Posterior cingulate gyrus (tissue), 11 donors: ENCODE measurements around the gene VMP1.
"Not testable (repeated sequence)": the region's sequence is repeated elsewhere in the genome, so short reads cannot be mapped to it uniquely, and the experiment has no call there.

Source experiments
- DNase-seq, 10 donors: peaks; one replicate each; pipeline versions ENCODE4 v3.0.0 to v3.0.0-alpha.2; 2020 to 2021; ENCODE audit warnings: mixed read lengths in 3 of 10
- intact Hi-C: fragments of 100-400 bp; cut with DNase I; formaldehyde crosslinking; loops from one replicate; pipeline ENCODE4 v1.15.1; 2023

Gene VMP1

DNA sequence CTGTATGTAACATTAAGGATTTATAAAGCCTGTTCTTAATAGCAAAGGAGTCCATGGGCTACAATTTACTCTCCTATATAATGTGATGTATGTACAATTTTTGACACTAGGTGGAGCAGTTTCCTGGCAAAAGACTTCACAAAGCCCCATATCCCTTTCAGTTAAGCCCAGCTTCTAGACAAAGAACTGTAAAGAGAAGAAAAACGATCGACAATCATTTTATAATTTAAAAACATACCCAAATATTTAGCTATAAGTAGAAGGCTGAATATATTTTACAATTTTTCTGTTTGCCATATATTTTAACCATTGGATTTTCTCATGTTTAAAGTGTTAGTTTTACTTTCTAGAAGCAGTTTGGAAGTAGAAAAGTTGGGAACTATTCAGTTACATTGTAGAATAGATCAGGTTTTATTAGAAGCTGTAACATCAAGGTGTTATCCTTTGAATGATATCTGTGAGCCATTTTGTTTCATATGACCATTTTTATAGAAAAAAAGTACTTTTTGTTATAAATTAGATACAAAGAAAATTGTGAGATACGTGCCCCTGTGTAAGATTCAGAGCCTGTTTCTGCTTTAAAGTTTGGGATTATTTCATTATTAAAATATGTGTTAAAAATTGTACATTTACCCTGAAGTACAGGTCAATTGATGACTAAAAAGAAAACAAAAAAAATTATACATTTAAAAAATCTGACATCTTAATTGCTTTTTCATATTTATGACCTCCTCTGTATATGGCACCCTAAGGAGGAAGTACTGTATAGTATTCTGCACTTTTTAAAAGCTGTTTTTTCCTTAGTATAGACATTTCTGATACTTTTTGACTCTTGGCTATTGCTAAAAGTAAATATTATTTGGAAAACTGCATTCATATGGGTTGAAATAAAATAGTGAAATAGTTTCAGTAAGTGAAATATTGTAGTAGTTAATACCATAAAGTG is 46.3 kb downstream of the VMP1 start:
- intact Hi-C loops = loop anchor here (2.0 to 5.0 kb wide), 2 partner anchors 105 to 284 kb away; no protein-coding TSS in a partner anchor
- no peak for DNase-seq

- intact Hi-C loops = loop anchor here (2.0 to 5.0 kb wide), 2 partner anchors 104 to 283 kb away; no protein-coding TSS in a partner anchor
- DNase-seq = no peak
Measured at GRCh38 chr17:59754552-59754951, 47.1 kb downstream of the VMP1 start.

- not testable (repeated sequence) for DNase-seq
- intact Hi-C loops = loop anchor here (2.0 kb wide), 1 partner anchor 104 kb away; no protein-coding TSS in a partner anchor
Measured at GRCh38 chr17:59755069-59755468, 47.6 kb downstream of the VMP1 start.

DNA sequence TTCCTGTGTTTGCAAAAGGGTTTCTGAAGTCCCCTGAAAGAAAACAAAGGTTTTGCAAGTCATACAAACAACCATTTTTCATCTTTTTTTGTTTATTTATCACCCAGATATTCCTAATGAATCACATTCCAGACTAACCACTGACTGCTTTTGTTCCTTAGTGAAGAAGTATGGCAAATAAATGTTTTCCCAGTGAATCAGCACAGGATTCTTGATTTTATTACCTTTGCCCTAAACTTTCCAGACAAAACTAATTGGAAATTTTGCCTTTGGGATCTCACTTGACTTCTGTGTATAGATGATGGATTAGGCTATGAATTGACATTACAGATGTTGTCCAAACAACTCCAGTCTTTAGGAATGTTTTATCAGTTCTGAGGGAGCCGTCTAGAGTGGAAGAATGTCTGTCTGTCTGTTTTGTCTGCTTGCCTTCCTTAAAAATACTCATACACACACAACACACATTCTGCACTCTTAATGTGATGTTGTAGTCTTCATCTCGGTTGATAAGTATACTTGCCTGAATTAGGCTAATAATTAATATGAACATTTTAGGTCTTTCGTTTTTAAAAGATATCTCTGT is 48.9 kb downstream of the VMP1 start:
- intact Hi-C loops = no loop called here

DNA sequence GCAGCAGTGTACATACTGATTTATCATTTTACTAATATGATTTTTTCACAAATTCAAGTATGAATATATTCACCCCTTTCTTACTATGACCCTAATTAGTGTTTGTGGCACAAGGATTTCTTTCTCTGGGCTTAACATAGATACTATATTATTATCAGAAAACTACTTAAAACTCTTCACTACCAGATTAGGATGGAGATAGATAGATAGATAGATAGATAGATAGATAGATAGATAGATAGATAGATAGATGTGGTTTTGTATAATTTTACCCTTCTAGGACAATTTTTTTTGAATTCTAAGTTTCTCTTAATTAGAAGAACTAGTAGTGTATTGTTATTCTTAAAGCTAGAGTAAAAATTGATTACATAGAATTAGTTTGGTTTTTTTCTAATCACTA is 49.6 kb downstream of the VMP1 start:
- intact Hi-C loops = no loop called here
- DNase-seq = no peak

More for the DNA sequence above, 48.9 kb downstream of the VMP1 start:
- DNase-seq = no peak

DNA sequence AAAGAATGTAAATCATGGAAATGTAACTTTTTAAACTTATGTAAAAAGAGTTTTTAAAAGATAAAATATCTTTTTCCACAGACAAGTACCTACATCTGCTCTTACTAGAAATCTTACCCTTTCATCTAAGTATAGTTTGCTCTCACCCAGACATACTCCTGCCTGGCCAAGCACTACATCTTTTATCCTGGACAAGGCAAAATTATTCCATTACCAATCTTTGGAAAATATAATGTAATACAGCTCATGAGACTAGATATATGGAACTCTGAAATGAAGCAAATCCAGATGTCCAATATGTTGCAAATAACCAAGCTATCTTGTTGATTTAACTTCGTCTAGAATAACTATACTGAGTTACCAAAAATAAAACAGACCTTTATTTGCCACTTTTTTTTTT is 50.0 kb downstream of the VMP1 start:
- intact Hi-C loops = no loop called here
- no peak for DNase-seq

DNA sequence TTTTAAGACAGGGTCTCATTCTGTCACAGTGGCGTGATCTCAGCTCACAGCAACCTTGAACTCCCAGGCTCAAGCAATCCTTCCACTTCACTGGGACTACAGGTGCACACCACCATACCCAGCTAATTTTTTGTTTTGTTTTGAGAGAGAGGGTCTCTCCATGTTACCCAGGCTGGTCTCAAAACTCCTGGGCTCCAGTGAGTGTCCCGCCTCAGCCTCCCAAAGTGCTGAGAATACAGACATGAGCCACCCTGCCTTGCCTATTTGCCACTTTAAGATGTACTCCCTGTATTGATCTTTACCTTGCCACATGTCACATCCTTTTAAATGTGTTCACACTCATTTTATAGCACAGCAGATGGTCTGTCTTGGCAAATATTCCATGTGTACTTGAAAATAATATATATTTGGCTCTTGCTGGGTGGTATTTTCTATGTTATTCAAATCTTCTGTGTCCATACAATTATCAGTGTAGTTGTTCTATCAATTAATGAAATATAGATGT is 50.5 kb downstream of the VMP1 start:
- no peak for DNase-seq
- intact Hi-C loops = no loop called here

DNA sequence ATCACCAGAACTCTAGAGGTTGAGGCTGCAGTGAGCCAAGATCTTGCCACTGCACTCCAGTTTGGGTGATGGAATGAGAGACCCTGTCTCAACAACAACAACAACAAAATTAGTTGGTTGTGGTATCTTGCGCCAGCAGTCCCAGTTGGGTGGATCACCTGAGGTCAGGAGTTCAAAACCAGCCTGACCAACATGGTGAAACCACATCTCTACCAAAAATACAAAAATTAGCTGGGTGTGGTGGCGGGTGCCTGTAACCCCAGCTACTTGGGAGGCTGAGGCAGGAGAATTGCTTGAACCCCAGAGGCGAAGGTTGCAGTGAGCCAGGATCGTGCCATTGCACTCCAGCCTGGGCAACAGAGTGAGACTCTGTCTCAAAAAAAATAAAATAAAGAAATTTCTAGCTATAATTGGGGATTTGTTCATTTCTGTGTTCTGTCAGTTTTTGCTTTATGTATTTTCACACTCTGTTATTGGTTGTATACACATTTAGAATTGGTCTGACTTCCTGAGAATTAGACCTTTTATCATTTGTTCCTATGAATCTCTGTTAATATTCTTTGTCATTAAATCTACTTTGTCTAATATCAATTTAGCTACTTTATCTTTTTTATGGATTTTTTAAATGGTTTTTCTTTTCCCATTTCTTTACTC is 51.7 kb downstream of the VMP1 start:
- DNase-seq, intact Hi-C loops: not testable (repeated sequence)

DNA sequence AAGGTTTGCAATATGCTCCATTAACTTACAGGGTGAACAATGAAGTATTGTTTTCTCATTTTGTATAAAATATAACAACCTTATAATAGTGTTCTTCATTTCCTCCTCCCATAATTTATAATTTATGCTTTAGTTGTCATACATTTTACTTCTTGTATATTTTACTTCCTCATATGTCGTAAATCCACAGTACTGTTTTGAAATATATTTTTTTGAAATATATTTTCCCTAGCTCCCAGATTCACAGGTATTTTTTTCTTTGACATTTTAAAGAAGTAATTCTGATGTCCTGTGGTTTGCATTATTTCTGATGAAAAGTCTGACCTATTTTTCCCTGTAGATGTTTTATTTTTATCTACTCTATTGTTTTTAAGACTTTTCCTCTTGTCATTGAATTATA is 52.7 kb downstream of the VMP1 start:
- intact Hi-C loops = no loop called here
- no peak for DNase-seq

DNA sequence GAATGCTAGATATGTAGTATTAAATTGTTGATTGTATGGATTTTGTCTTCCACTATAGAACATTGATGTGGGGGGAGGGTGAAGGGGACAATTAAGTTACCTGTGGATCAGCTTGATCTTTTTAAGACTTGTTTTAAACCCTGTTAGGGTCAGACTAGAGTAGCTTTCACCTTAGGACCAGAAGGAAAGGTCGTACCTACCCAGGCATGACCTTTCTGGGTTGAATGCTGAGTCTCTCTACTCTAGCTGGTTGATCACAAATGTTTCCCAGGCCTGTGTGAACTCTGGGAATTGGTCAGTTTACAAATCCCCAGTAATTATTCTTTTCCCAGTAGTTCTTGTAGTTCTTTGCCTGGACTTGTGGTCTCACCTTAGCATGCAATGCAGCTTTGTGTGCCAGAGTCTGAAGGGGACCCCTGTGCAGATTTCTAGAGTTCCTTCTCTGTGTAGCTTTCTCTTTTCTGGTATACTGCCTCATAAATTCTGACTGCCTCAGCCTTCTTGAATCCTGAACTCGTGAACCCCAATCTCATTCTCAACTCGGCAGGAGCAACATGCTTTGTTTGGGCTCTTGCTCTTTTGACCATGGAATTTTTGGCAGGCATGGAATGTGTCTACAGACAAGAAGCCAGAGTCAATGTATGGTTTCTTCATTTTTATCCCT is 54.1 kb downstream of the VMP1 start:
- no peak for DNase-seq
- intact Hi-C loops = no loop called here

DNA sequence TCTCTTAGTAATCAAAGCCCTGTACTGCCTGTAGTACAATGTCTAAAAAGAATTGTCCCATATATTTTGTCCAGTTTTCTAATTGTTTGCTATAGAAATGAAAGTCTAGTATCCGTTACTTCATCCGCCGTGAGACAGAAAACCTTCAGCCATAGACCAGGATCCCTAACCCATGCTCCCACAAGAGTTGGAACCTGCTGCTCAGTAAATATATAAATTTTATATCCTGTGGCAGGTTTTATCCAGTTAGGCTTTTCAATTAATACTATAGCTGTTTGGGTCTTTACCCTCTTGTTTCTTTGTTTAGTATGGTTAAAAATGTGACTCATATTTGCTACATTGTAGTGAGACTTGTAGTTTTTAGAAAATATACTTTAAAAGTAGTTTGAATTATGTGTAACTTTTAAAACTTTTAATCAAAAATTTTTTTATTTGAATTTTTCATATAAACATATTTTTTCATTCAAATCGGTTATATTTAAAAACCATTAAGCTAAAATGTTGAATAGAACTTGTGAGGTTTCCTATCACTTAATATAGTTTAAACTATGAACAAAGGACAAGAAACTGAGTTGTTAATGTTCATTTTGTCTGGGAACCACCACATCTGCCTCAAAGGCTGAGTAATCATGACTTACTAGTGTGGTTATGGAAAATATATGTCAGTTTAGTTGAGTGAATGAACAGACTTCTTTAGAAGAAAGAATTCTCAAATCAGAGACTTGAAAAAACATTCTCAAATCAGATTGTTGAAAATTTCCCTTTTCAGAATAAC is 54.8 kb downstream of the VMP1 start:
- intact Hi-C loops = no loop called here
- no peak for DNase-seq

GRCh38 chr17:59762824-59763374 is 55.4 kb downstream of the VMP1 start:
- intact Hi-C loops = no loop called here
- DNase-seq = no peak

DNA sequence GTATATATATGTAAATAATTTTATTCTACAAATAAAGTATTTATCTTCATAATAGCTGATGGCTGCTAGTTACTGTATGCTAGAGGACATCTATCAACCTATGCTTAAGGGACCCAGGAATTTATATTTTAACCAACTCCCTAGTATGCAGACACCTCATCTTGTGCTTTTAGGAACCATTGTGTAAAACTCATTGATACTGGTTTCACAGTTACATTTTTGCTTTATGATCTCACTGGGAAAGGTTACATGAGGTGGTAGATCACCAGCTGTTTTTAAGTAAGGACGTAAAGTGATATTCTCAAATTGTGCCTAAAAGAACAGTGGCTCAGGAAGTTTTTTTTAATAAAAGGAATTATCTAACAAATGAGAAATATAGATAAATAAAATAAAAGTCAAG is 56.4 kb downstream of the VMP1 start:
- no peak for DNase-seq
- intact Hi-C loops = no loop called here

DNA sequence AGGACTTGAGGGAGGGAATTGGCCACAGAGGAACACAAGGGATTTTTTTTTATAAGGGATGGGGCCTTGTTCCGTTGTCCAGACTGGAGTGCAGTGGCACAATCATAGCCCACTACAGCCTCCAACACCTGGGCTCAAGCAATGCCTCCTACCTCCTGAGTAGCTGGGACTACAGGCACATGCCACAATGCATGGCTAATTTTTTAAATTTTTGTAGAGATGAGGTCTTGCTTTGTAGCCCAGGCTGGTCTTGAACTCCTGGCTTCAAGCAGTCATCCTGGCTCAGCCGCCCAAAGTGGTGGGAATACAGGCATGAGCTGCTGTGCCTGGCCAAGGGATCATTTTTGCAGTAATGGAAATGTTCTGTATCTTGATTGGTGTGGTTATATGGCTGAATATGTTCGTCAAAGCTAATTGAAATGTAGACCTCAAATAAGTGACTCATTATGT is 56.9 kb downstream of the VMP1 start:
- no peak for DNase-seq
- intact Hi-C loops = no loop called here

DNA sequence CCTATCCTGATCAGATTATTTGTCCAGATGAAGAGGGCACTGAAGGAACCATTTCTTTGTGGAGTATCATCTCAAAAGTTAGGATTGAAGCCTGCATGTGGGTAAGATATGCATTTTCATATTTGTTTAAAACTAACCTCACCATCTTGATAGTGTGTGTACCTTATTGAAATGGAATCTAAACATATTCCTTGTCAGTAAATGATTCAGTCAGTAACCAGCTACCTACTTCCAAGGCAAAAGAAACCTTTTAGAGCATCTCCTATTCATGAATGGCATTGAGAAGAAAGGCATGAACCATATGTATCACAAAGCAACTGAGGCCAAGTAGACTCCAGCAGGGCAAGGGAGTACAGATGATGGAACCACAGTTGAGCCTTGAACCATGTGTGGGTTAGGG is 57.6 kb downstream of the VMP1 start:
- no peak for DNase-seq
- intact Hi-C loops = no loop called here

GRCh38 chr17:59766491-59766890 is 59.0 kb downstream of the VMP1 start:
- intact Hi-C loops = no loop called here

GRCh38 chr17:59767176-59767575 is 59.7 kb downstream of the VMP1 start:
- no peak for DNase-seq
- intact Hi-C loops = no loop called here

More at GRCh38 chr17:59766491-59766890, 59.0 kb downstream of the VMP1 start:
- no peak for DNase-seq

DNA sequence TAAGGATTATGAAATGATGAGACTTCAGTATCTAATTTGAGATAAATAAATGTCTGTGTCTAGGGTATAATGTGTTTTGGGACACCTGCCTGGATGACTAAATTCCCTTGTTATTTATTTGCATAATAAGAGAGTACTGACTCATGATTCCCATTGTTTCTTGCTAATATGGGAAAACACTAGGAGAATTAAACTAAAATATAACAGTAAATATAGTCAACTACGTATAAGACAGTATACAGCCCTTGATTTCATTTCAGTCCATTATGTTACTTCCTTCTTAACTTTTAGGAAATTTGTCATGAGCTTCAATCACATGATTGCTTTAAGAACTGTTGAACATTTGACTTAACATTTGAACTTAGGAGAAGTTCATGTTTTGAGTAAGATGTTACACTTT is 62.4 kb downstream of the VMP1 start:
- DNase-seq = no peak
- intact Hi-C loops = no loop called here

- DNase-seq = no peak
- intact Hi-C loops = no loop called here
Measured at GRCh38 chr17:59771093-59771492, 63.6 kb downstream of the VMP1 start.
